Ishikawa (cell line): ENCODE data around the gene BICDL2.

ENCODE experiments used
- EP300 ChIP-seq: IDR thresholded peaks from 2 replicates; pipeline ENCODE4 v1.6.1; 2012; ENCODE audit warnings: borderline replicate concordance
- TEAD4 ChIP-seq: IDR thresholded peaks from 2 replicates; pipeline ENCODE4 v1.6.1; 2012
- YY1 ChIP-seq: IDR thresholded peaks from 2 replicates; pipeline ENCODE4 v1.6.1; 2012; ENCODE audit warnings: low read depth

GRCh38 chr16:3084969-3085670, 48.4 kb upstream of the BICDL2 start:
- TF ChIP-seq TEAD4 (no peak), YY1 (no peak), EP300 (no peak)
